Neural progenitor cell (in vitro differentiated cells): ENCODE data around the gene ACSM5. TPM values are rescaled to one million over a fixed set of nuclear protein-coding genes. Genes with fewer than 3 reads are reported as not detected.

Experiments
- DNase-seq: peaks from one replicate; pipeline ENCODE4 v3.0.0-alpha.2; 2016; ENCODE audit warnings: low spot score
- H2AFZ ChIP-seq: fragments of 200-600 bp; sonication (generic); replicated peaks from 2 replicates; pipeline ENCODE4 v1.6.1; 2016; ENCODE audit warnings: antibody characterized with exemption
- H3F3A ChIP-seq: fragments of 200-600 bp; sonication (generic); 2 replicates; pipeline ENCODE4 v1.6.1; 2016; ENCODE audit warnings: antibody characterized with exemption, low read depth
- H3K27ac ChIP-seq: fragments of 200-600 bp; sonication (generic); 2 replicates; pipeline ENCODE4 v1.5.1; 2016; ENCODE audit warnings: mild to moderate bottlenecking
- H3K27me3 ChIP-seq: fragments of 200-600 bp; sonication (generic); 2 replicates; pipeline ENCODE4 v1.6.1; 2016; ENCODE audit warnings: mild to moderate bottlenecking, moderate library complexity
- H3K36me3 ChIP-seq: fragments of 200-600 bp; sonication (generic); 2 replicates; pipeline ENCODE4 v1.5.1; 2016
- H3K4me1 ChIP-seq: fragments of 200-600 bp; sonication (generic); 2 replicates; pipeline ENCODE4 v1.6.1; 2016; ENCODE audit warnings: mixed run types
- H3K4me2 ChIP-seq: fragments of 200-600 bp; sonication (generic); 2 replicates; pipeline ENCODE4 v1.6.1; 2016
- H3K4me3 ChIP-seq: fragments of 200-600 bp; sonication (generic); 2 replicates; pipeline ENCODE4 v1.5.1; 2016
- H3K79me2 ChIP-seq: fragments of 200-600 bp; sonication (generic); 2 replicates; pipeline ENCODE4 v1.6.1; 2016; ENCODE audit warnings: low read depth
- H3K9ac ChIP-seq: fragments of 200-600 bp; sonication (generic); 2 replicates; pipeline ENCODE4 v1.6.1; 2016
- H3K9me3 ChIP-seq: fragments of 200-600 bp; sonication (generic); 2 replicates; pipeline ENCODE4 v1.5.1; 2016; ENCODE audit warnings: low read depth
- H4K20me1 ChIP-seq: fragments of 200-600 bp; sonication (generic); 2 replicates; pipeline ENCODE4 v1.6.1; 2016; ENCODE audit warnings: low read depth
- H3K27ac Mint-ChIP-seq: 3 replicates; pipeline ENCODE4 v1.8.0; 2021; ENCODE audit warnings: mixed read lengths
- H3K27me3 Mint-ChIP-seq: 2 replicates; pipeline ENCODE4 v1.8.0; 2022; ENCODE audit warnings: low read depth, mild to moderate bottlenecking, inconsistent platforms, moderate library complexity, mixed read lengths; ENCODE audit not compliant: insufficient read depth
- H3K36me3 Mint-ChIP-seq: 3 replicates; pipeline ENCODE4 v1.8.0; 2021; ENCODE audit warnings: mixed read lengths
- H3K4me1 Mint-ChIP-seq: 3 replicates; pipeline ENCODE4 v1.8.0; 2021; ENCODE audit warnings: mixed read lengths
- H3K4me3 Mint-ChIP-seq: 3 replicates; pipeline ENCODE4 v1.8.0; 2021; ENCODE audit warnings: mild to moderate bottlenecking, moderate library complexity, mixed read lengths
- H3K9me3 Mint-ChIP-seq: 3 replicates; pipeline ENCODE4 v1.8.0; 2020; ENCODE audit warnings: mixed read lengths
- CTCF ChIP-seq: fragments of 200-600 bp; sonication (generic); IDR thresholded peaks from 2 replicates; pipeline ENCODE4 v1.5.1; 2017; ENCODE audit warnings: antibody characterized with exemption, mild to moderate bottlenecking
- EZH2 ChIP-seq: fragments of 200-600 bp; sonication (generic); IDR thresholded peaks from 2 replicates; pipeline ENCODE4 v1.6.1; 2017; ENCODE audit warnings: antibody characterized with exemption, mild to moderate bottlenecking, moderate library complexity
- EZH2phosphoT487 ChIP-seq: fragments of 200-600 bp; sonication (generic); IDR thresholded peaks from 2 replicates; pipeline ENCODE4 v1.6.1; 2017; ENCODE audit warnings: antibody characterized with exemption
- total RNA-seq: library from RNA; depleted of rRNA; stranded (reverse); fragments of >200 nt; gene quantifications from 2 replicates; pipeline ENCODE4 v1.2.3, GENCODE V29; 2015; ENCODE audit warnings: low replicate concordance

Gene ACSM5
- total RNA-seq, 1 donor from 2014 or later: not detected

- Histone ChIP-seq H3K36me3 (no peaks in the 10 kb centered on the region), H3K9me3 (no peaks in the 10 kb centered on the region), H3K79me2 (no peaks in the 10 kb centered on the region), H3K27me3 (peaks cover 13% of the 10 kb centered on the region), H2AFZ (peak overlapping the region; percentile 18), H3K4me3 (no peak overlapping the region), H3K27ac (no peak overlapping the region), H3K9ac (no peak overlapping the region), H4K20me1 (no peaks in the 10 kb centered on the region), H3K4me2 (no peak overlapping the region), H3F3A (no peaks in the 10 kb centered on the region), H3K4me1 (peaks cover 5% of the 10 kb centered on the region)
- H3K36me3 Mint-ChIP-seq: no peaks in the 10 kb centered on the region
- H3K4me3 Mint-ChIP-seq: no peak overlapping the region
- H3K4me1 Mint-ChIP-seq: peaks cover 28% of the 10 kb centered on the region
- DNase-seq: peak; percentile 86
- no peaks in the 10 kb centered on the region for H3K9me3 Mint-ChIP-seq
- no peak for TF ChIP-seq EZH2
- peak; percentile 86 for TF ChIP-seq CTCF
- H3K27me3 Mint-ChIP-seq: peaks cover 2% of the 10 kb centered on the region
- H3K27ac Mint-ChIP-seq: no peak overlapping the region
Observed at GRCh38 chr16:20383106-20384029, 26.0 kb upstream of the ACSM5 start.

GRCh38 chr16:20385844-20386832 is 23.2 kb upstream of the ACSM5 start:
- H3K9me3 Mint-ChIP-seq: no peaks in the 10 kb centered on the region
- H3K27me3 Mint-ChIP-seq: peaks cover 2% of the 10 kb centered on the region
- Histone ChIP-seq H4K20me1 (no peaks in the 10 kb centered on the region), H3K9ac (no peak overlapping the region), H3K4me2 (peak overlapping the region; percentile 28), H2AFZ (no peak overlapping the region), H3F3A (no peaks in the 10 kb centered on the region), H3K4me3 (no peak overlapping the region), H3K27ac (no peak overlapping the region), H3K4me1 (peaks cover 5% of the 10 kb centered on the region), H3K27me3 (peaks cover 13% of the 10 kb centered on the region), H3K9me3 (no peaks in the 10 kb centered on the region), H3K79me2 (no peaks in the 10 kb centered on the region), H3K36me3 (no peaks in the 10 kb centered on the region)
- TF ChIP-seq EZH2phosphoT487: no peak
- no peak for TF ChIP-seq EZH2
- peak; percentile 88 for TF ChIP-seq CTCF
- peak overlapping the region; percentile 76 for H3K27ac Mint-ChIP-seq
- H3K4me1 Mint-ChIP-seq: peaks cover 28% of the 10 kb centered on the region
- no peaks in the 10 kb centered on the region for H3K36me3 Mint-ChIP-seq
- peak; percentile 69 for DNase-seq
- H3K4me3 Mint-ChIP-seq: peak overlapping the region; percentile 69

GRCh38 chr16:20387978-20388377 is 21.4 kb upstream of the ACSM5 start:
- no peaks in the 10 kb centered on the region for H3K9me3 Mint-ChIP-seq

More at GRCh38 chr16:20387978-20388377, 21.4 kb upstream of the ACSM5 start:
- Mint-ChIP-seq H3K36me3 (no peaks in the 10 kb centered on the region), H3K27me3 (peaks cover 2% of the 10 kb centered on the region), H3K4me1 (peaks cover 34% of the 10 kb centered on the region), H3K4me3 (no peak overlapping the region), H3K27ac (no peak overlapping the region)
- Histone ChIP-seq H3K27ac (no peak overlapping the region), H3K27me3 (peaks cover 13% of the 10 kb centered on the region), H3K79me2 (no peaks in the 10 kb centered on the region), H3K9ac (no peak overlapping the region), H3K4me2 (no peak overlapping the region), H3F3A (no peaks in the 10 kb centered on the region), H2AFZ (no peak overlapping the region), H3K4me3 (no peak overlapping the region), H4K20me1 (no peaks in the 10 kb centered on the region), H3K9me3 (no peaks in the 10 kb centered on the region), H3K36me3 (no peaks in the 10 kb centered on the region), H3K4me1 (peaks cover 5% of the 10 kb centered on the region)
- TF ChIP-seq CTCF (no peak), EZH2 (no peak), EZH2phosphoT487 (no peak)
- no peak for DNase-seq
